HUES48 (cell line): ENCODE measurements around the gene PIMREG.

Experiments
- H3K27ac ChIP-seq: one replicate; pipeline ENCODE4 v1.7.0; 2013; ENCODE audit warnings: low read depth, low read length, inconsistent platforms
- H3K27me3 ChIP-seq: 2 replicates; pipeline ENCODE4 v1.6.1; 2013; ENCODE audit warnings: mild to moderate bottlenecking, low read length; ENCODE audit not compliant: control insufficient read depth, insufficient read depth
- H3K36me3 ChIP-seq: 2 replicates; pipeline ENCODE4 v1.6.1; 2013; ENCODE audit warnings: low read length; ENCODE audit not compliant: control insufficient read depth, insufficient read depth
- H3K4me1 ChIP-seq: 2 replicates; pipeline ENCODE4 v1.6.1; 2013; ENCODE audit warnings: mild to moderate bottlenecking, low read length; ENCODE audit not compliant: control insufficient read depth, insufficient read depth
- H3K4me3 ChIP-seq: 2 replicates; pipeline ENCODE4 v1.5.1; 2013; ENCODE audit warnings: mild to moderate bottlenecking, low read depth, low read length
- H3K9ac ChIP-seq: 2 replicates; pipeline ENCODE4 v1.6.1; 2013; ENCODE audit warnings: mild to moderate bottlenecking, low read depth, low read length, moderate library complexity
- H3K9me3 ChIP-seq: 2 replicates; pipeline ENCODE4 v1.6.1; 2013; ENCODE audit warnings: low read length; ENCODE audit not compliant: control insufficient read depth, insufficient read depth

Gene PIMREG

GRCh38 chr17:6495450-6496115, 51.3 kb downstream of the PIMREG start:
- Histone ChIP-seq H3K27ac (peak overlapping the region; percentile 66), H3K9ac (no peak overlapping the region), H3K4me3 (peak overlapping the region; percentile 55), H3K4me1 (peaks cover 19% of the 10 kb centered on the region), H3K9me3 (no peaks in the 10 kb centered on the region), H3K36me3 (no peaks in the 10 kb centered on the region), H3K27me3 (peaks cover 5% of the 10 kb centered on the region)

- H3K4me1 ChIP-seq: peaks cover 20% of the 10 kb centered on the region
- no peak overlapping the region for H3K9ac ChIP-seq
- H3K4me3 ChIP-seq: peak overlapping the region; percentile 55
- H3K36me3 ChIP-seq: no peaks in the 10 kb centered on the region
- H3K9me3 ChIP-seq: no peaks in the 10 kb centered on the region
- peak overlapping the region; percentile 66 for H3K27ac ChIP-seq
- peaks cover 5% of the 10 kb centered on the region for H3K27me3 ChIP-seq
Observed at GRCh38 chr17:6496116-6496481, 51.8 kb downstream of the PIMREG start.

- Histone ChIP-seq H3K4me1 (peaks cover 23% of the 10 kb centered on the region), H3K4me3 (no peak overlapping the region), H3K9ac (no peak overlapping the region), H3K9me3 (no peaks in the 10 kb centered on the region), H3K27me3 (peaks cover 5% of the 10 kb centered on the region), H3K27ac (no peak overlapping the region), H3K36me3 (no peaks in the 10 kb centered on the region)
Observed at GRCh38 chr17:6496640-6497441, 52.6 kb downstream of the PIMREG start.

GRCh38 chr17:6497496-6498221, 53.4 kb downstream of the PIMREG start:
- no peaks in the 10 kb centered on the region for H3K36me3 ChIP-seq
- H3K9me3 ChIP-seq: no peaks in the 10 kb centered on the region
- H3K27ac ChIP-seq: no peak overlapping the region
- H3K27me3 ChIP-seq: peaks cover 5% of the 10 kb centered on the region
- H3K4me3 ChIP-seq: no peak overlapping the region
- H3K4me1 ChIP-seq: peaks cover 23% of the 10 kb centered on the region
- no peak overlapping the region for H3K9ac ChIP-seq

GRCh38 chr17:6498356-6498755, 54.1 kb downstream of the PIMREG start:
- no peaks in the 10 kb centered on the region for H3K36me3 ChIP-seq
- peaks cover 23% of the 10 kb centered on the region for H3K4me1 ChIP-seq
- peaks cover 5% of the 10 kb centered on the region for H3K27me3 ChIP-seq
- no peak overlapping the region for H3K27ac ChIP-seq
- H3K9me3 ChIP-seq: no peaks in the 10 kb centered on the region
- no peak overlapping the region for H3K4me3 ChIP-seq
- no peak overlapping the region for H3K9ac ChIP-seq

- Histone ChIP-seq H3K4me3 (no peak overlapping the region), H3K9ac (no peak overlapping the region), H3K4me1 (peaks cover 23% of the 10 kb centered on the region), H3K36me3 (no peaks in the 10 kb centered on the region), H3K27ac (no peak overlapping the region), H3K9me3 (no peaks in the 10 kb centered on the region), H3K27me3 (peaks cover 5% of the 10 kb centered on the region)
Observed at GRCh38 chr17:6498901-6499540, 54.8 kb downstream of the PIMREG start.
